ENCODE data around the gene GPATCH1.
"Not testable (repeated sequence)": the region's sequence is repeated elsewhere in the genome, so short reads cannot be mapped to it uniquely, and the experiment has no call there.

The GPATCH1 gene

GRCh38 chr19:33110137-33110910 lies 29.3 kb downstream of the GPATCH1 start:
- in situ Hi-C loops (cut with HindIII; ENCODE audit: low sequenced_read_pairs): loop anchor here (10.0 kb wide), 2 partner anchors 64 to 126 kb away; no protein-coding TSS in a partner anchor

- in situ Hi-C loops (cut with HindIII; ENCODE audit: low sequenced_read_pairs): loop anchor here (10.0 kb wide), 2 partner anchors 63 to 127 kb away; no protein-coding TSS in a partner anchor
These were observed 30.6 kb downstream of the GPATCH1 start for GRCh38 chr19:33111587-33111986.

GRCh38 chr19:33114312-33114711 lies 33.3 kb downstream of the GPATCH1 start:
- in situ Hi-C loops (cut with HindIII; ENCODE audit: low sequenced_read_pairs): loop anchor here (10.0 kb wide), 2 partner anchors 60 to 130 kb away; no protein-coding TSS in a partner anchor

- in situ Hi-C loops (cut with HindIII; ENCODE audit: low sequenced_read_pairs): loop anchor here (10.0 kb wide), 2 partner anchors 57 to 133 kb away; no protein-coding TSS in a partner anchor
These were observed 36.5 kb downstream of the GPATCH1 start for GRCh38 chr19:33117501-33117900.

GRCh38 chr19:33118643-33119042 lies 37.7 kb downstream of the GPATCH1 start:
- in situ Hi-C loops (cut with HindIII; ENCODE audit: low sequenced_read_pairs): loop anchor here (10.0 kb wide), 2 partner anchors 56 to 134 kb away; no protein-coding TSS in a partner anchor

DNA sequence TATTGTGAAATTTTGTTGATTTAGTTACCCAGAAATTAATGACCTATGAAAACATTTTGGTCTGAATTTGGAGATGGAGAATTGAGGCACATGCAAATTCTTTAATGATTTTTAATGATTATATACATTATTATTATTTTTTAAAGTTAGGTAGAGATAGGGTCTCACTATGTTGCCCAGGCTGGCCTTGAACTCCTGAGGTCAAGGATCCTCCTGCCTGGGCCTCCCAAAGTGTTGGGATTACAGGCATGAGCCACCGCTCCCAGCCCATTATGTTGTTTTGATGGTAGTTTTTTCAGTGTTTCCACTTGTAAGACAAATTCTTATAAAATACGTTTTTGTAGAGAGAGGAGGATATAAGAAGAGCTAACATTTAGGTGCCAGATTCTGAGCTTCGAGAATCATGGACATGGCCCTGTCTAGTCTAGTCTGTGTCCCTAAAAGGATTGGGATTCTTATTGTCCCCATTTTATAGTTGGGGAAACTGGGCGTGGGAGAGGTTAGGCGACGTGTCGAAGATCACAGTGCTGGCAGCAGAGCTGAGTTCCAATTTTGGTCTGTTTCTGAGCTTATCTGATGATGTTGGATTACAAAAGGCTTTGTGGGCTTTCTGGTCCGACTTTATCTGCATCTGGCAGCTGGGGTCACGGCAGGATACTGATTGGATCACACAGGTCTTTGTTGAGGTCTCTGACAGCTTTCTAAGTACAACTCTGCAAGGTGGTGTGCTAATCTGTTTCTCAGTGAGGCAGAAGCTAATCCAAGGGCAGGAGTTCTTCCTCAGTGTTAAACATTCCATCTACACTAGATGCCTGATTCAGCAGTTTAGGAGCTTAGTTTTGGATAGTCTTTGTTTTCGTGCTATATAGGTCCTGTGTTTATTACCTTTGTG lies 43.5 kb downstream of the GPATCH1 start:
- in situ Hi-C loops (cut with HindIII; ENCODE audit: low sequenced_read_pairs): no loop called here

- in situ Hi-C loops (cut with HindIII; ENCODE audit: low sequenced_read_pairs): no loop called here
These were observed 45.0 kb downstream of the GPATCH1 start for GRCh38 chr19:33125929-33126388.

- in situ Hi-C loops (cut with HindIII; ENCODE audit: low sequenced_read_pairs): not testable (repeated sequence)
These were observed 45.7 kb downstream of the GPATCH1 start for GRCh38 chr19:33126712-33127111.

DNA sequence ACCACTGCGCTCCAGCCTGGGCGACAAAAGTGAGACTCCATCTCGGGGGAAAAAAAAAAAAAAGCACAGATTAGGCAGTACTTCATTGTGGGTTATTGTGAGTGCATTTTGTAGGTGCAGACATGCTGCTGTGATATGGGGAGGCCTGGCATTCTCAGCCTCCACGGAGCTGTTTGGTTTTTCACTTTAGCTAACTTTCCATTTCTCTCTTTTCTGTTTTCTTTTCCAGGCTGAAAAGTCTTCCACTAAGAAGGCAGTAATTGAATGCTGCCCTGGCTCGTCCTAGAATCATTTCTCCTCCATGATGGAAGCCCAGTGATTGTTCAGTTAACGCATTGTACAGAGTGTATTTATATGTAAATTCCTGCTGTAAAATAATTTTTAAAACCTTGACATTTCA lies 48.9 kb downstream of the GPATCH1 start:
- in situ Hi-C loops (cut with HindIII; ENCODE audit: low sequenced_read_pairs): no loop called here

- in situ Hi-C loops (cut with HindIII; ENCODE audit: low sequenced_read_pairs): no loop called here
These were observed 49.5 kb downstream of the GPATCH1 start for GRCh38 chr19:33130433-33130832.

DNA sequence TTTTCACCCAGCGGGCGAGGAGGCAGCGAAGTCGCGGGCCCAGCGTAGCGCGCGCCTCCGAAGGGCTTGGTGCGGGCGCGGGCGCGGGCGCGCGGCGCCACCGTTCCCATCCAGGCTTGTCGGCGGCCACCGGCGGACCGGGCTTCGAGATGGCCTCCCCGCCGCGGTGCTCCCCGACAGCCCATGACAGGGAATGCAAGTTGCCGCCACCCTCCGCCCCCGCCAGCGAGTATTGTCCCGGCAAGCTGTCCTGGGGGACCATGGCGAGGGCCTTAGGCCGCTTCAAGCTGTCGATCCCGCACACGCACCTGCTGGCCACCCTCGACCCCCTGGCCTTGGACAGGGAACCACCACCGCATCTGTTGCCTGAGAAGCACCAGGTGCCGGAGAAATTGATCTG lies 51.0 kb downstream of the GPATCH1 start, which contains the start of gene WDR88:
Gene WDR88, plus strand, starts transcription at position 94 of the 400 bp plus-strand sequence. Its CDS starts 56 bp downstream, at position 150.
- in situ Hi-C loops (cut with HindIII; ENCODE audit: low sequenced_read_pairs): no loop called here

DNA sequence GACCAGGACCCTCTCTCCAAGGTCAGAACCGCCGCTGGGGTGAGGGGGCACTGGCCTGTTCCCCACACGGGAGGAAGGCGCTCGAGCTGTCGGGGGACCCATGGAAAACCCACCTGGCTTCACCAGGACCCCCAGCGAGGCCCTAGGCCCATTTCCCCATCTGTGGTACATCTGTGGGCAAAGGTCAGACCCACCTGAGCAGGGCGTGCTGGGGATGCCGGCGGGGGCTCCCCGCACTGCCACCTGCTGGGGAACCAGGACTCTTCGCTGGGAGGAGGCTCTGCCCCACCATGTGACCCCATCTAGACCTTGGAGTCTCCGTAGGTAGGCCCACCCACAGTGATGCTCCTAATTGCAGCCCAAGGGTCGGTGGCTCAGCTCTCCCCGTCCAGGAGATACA lies 51.4 kb downstream of the GPATCH1 start:
- in situ Hi-C loops (cut with HindIII; ENCODE audit: low sequenced_read_pairs): no loop called here

GRCh38 chr19:33133438-33134031 lies 52.6 kb downstream of the GPATCH1 start:
- in situ Hi-C loops (cut with HindIII; ENCODE audit: low sequenced_read_pairs): no loop called here

GRCh38 chr19:33134571-33135041 lies 53.6 kb downstream of the GPATCH1 start:
- in situ Hi-C loops (cut with HindIII; ENCODE audit: low sequenced_read_pairs): loop anchor here (5.0 kb wide), 1 partner anchor 43 kb away; no protein-coding TSS in a partner anchor

GRCh38 chr19:33139165-33139564 lies 58.2 kb downstream of the GPATCH1 start:
- in situ Hi-C loops (cut with HindIII; ENCODE audit: low sequenced_read_pairs): loop anchor here (5.0 kb wide), 1 partner anchor 38 kb away; no protein-coding TSS in a partner anchor

DNA sequence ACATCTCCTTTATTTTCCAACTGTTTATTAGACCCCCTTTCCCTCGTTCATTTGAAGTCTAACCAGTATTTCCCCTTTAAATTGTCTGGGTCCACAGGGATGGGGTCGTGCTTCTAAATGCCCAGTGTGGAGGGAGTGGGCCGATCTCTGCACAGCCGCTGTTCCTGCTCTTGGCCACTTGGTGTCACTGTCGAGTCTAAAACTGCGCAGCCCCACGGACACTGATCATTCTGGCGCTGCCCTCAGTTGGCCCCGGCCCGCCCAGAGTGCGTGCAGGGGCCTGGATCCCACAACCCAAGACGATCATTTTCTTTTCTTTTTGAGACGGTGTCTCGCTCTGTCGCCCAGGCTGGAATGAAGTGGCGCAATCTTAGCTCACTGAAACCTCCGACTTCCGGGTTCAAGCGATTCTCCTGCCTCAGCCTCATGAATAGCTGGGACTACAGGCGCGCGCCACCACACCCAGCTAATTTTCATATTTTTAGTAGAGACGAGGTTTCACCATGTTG lies 63.0 kb downstream of the GPATCH1 start:
- in situ Hi-C loops (cut with HindIII; ENCODE audit: low sequenced_read_pairs): no loop called here

GRCh38 chr19:33146209-33146608 lies 65.2 kb downstream of the GPATCH1 start:
- in situ Hi-C loops (cut with HindIII; ENCODE audit: low sequenced_read_pairs): no loop called here

GRCh38 chr19:33147538-33147937 lies 66.6 kb downstream of the GPATCH1 start:
- in situ Hi-C loops (cut with HindIII; ENCODE audit: low sequenced_read_pairs): no loop called here

- in situ Hi-C loops (cut with HindIII; ENCODE audit: low sequenced_read_pairs): no loop called here
These were observed 70.0 kb downstream of the GPATCH1 start for GRCh38 chr19:33150852-33151518.

- in situ Hi-C loops (cut with HindIII; ENCODE audit: low sequenced_read_pairs): no loop called here
These were observed 71.2 kb downstream of the GPATCH1 start for GRCh38 chr19:33152176-33152575.
